Pulmonary artery endothelial cell (primary cell): ENCODE results near the gene RETN. TPM values are rescaled to one million over a fixed set of nuclear protein-coding genes. Genes with fewer than 3 reads are reported as not detected.

Experiments
- DNase-seq: peaks from one replicate; pipeline ENCODE4 v3.0.0-alpha.2; 2011; ENCODE audit warnings: low read depth, low spot score
- total RNA-seq: library from RNA; depleted of rRNA; stranded (reverse); fragments of >200 nt; gene quantifications from 2 replicates; pipeline ENCODE4 v1.2.3, GENCODE V29; 2014

Gene RETN
- total RNA-seq, 1 donor from 2014 or later: not detected

DNA sequence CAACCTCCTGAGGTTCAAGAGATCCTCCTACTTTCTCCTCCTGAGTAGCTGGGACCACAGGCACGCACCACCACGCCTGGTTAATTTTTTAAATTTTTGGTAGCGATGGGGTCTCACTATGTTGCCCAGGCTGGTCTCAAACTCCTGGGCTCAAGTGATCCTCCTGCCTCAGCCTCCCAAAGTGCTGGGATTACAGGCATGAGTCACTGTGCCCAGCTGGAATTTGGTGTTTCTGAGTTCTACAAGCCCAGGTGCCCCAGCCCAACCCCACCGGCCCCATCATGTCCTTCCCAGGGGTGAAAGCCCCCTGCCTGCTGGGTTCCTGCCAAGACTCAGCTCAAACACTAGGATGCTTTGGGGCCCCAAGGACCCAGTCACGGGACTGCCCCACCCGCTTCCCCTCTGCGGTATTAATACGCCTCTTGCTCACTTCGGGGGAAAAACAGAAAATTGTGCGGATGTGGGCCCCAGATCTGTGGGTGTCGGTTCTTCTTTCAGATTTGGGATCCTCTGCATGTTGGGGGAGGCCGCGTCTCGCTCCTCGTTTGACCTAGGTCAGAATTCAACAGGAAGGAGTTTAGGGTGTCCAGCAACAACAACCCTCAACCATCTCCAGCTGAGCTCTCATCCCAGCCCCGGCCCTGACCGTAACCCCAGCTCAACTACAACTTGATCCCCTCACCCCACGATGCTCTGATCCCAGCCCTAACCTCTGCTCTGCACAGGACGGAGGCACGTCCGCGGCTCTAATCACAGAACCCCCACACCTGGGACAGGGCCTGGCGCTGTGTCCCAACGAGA, 36.7 kb downstream of the RETN start:
- DNase-seq: no peak

DNA sequence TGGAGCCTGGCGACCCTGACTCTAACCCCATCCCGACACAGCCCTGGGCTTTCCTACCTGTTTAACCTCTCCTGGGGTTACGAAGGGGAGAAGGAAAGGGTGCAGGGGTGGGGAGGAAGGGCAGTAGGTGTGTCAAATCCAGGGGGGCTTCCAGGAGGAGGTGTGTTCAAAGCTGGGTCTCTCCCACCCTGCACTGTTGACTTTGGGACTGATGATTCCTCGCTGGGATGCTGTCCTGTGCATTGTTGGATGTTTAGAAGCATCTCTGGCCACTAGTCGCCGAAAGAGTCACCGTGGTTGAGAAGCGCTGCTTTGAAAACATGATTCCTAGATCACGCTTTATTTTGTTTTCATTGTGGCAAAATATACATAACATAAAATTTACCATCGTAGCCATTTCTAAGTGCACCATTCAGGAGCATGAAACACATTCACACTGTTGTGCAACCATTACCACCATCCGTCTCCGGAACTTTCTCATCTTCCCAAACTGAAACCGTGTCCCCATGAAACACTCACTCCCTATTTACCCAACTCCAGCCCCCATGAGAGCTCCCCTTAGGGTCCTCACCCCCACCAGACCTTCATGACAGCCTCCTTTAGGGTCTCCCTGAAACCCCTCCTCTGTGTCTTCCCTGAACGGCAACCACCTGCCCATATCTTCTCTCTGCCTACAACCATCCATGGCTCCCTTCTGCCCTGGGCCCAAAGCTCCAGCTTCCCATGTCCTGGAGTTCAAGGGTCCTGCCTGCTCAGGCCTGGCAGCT, 37.5 kb downstream of the RETN start:
- DNase-seq: no peak

DNA sequence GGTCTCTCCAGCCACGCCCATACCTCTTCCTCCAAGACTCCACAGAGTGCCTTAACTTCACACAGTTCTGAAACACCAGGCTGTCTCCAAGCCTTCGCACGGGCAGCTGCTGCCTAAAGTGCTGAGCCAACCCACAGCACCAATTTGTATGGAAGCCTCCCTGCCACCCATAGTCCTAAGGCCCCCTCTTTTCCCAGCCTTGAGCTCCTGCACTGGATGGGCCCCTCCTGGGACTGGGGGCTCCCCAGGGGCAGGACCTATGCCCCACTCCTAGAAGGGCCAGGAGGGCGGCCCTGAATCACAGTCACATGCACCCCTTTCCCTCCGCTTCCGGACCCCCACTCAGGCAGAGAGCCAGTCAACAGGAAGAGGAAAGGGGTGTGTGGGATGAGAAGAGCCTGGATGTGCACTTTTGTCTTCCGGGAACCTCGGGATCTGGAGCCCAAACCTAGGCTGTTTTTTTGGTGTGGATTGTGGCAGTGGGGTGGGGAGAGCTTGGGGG, 38.2 kb downstream of the RETN start:
- no peak for DNase-seq

DNA sequence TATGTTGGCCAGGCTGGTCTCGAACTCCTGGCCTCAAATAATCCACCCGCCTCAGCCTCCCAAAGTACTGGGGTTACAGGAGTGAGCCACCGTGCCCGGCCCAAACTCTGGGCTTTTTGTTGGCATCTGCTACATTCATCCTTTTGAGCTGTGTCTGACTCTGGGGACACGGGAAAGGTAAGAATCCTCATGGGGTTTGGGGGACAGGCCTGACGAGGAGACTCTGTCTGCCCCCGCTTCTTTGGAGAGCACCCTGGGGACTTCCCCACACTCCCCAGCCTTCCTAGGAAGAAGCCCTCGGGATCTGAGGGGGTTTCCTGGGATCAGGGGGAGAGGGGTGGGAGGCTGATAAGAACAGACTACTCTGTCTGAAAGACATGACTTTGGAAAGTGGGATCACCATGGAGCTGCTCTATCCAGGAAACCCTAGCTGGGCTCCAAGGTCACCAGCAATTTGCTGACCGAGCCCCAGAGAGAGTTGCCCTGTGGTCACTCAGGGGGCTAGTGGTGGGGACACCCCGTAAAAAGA, 41.1 kb downstream of the RETN start:
- DNase-seq: no peak

DNA sequence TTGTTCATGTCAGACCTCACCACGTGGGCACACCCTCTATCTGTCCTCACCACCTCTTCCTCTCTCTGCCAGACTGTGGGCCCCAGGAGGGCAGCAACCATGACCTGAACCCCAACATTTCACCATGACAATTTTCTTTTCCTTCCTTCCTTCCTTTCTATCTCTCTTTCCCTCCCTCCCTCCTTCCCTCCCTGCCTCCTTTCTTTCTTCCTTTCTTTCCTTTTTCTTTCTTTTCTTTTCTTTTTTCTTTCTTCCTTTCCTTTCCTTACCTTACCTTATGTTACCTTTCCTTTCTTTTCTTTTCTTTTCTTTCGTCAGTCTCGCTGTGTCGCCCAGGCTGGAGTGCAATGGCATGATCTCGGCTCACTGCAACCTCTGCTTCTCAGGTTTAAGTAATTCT, 41.8 kb downstream of the RETN start:
- DNase-seq: no peak

DNA sequence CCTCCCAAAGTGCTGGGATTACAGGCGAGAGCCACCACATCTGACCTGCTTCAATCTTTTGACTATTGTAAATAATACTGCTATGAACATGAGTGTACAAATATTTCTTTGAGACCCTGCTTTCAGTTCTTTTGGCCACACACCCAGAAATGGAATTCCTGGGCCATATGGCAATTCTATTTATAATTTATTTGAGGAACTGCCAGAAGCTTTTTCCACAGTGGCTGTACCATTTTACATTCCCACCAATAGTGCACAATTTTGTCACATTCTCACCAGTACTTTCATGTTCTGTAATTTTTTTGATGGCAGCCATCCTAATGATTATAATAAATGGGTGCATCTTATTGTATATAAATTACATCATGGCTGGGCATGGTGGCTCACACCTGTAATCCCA, 46.8 kb downstream of the RETN start:
- DNase-seq: no peak

DNA sequence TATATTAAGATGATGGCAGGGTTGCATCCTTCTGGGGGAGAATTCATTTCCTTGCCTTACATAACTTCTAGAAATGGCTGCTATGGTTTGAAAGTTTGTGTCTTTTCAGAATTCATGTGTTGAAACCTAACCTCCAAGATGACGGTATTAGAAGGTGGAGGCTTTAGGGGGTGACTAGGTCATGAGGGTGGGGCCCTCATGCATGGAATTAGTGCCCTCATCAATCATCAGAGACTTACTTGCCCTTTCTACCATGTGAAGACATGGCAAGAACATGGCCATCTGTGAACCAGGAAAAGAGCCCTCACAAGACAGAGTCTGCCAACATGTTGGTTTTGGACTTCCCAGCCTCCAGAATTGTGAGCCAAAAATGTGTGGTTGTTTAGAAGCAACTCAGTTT, 47.9 kb downstream of the RETN start:
- no peak for DNase-seq

DNA sequence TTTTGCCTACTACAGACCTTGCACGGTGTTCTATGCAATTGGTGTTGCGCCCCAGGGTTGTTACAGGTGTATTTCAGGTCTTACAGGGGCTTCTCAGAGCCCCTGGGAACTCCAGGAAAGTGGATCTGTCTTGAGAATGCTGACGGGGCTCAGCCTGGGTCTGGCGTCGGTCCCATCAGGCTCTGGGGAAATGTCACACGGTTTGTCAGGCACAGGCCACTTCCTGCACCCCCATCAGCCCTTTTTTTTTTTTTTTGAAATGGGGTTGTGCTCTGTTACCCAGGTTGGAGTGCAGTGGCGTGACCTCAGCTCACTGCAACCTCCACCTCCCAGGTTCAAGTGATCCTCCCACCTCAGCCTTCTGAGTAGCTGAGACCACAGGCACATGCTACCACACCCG, 49.8 kb downstream of the RETN start:
- DNase-seq: no peak

Other genes with a start within 250 kb of the RETN start
- gene PEX11G, start 180.0 kb upstream of the RETN start, total RNA-seq: 0.46 and 1.9 TPM in 2 replicates
- 11.7 and 16.0 TPM in 2 replicates for gene ZNF358, start 152.9 kb upstream of the RETN start, total RNA-seq
- gene MCOLN1, start 146.4 kb upstream of the RETN start, total RNA-seq: 3.8 and 6.2 TPM in 2 replicates
- 82.8 and 106 TPM in 2 replicates for gene PNPLA6, start 133.3 kb upstream of the RETN start, total RNA-seq
- 0.13 and 0.21 TPM in 2 replicates for gene CAMSAP3, start 73.2 kb upstream of the RETN start, total RNA-seq
- gene XAB2, start 39.5 kb upstream of the RETN start, total RNA-seq: 23.9 and 30.6 TPM in 2 replicates
- 19.3 and 28.9 TPM in 2 replicates for gene PET100, start 39.3 kb upstream of the RETN start, total RNA-seq
- gene PCP2, start 35.3 kb upstream of the RETN start, total RNA-seq: not detected in 2 replicates
- 29.5 and 30.9 TPM in 2 replicates for gene STXBP2, start 31.9 kb upstream of the RETN start, total RNA-seq
- gene MCEMP1, start 8.0 kb downstream of the RETN start, total RNA-seq: not detected in 2 replicates
- gene TRAPPC5, start 11.8 kb downstream of the RETN start, total RNA-seq: 121 and 191 TPM in 2 replicates
- not detected in 2 replicates for gene FCER2, start 33.1 kb downstream of the RETN start, total RNA-seq
- gene CLEC4G, start 63.1 kb downstream of the RETN start, total RNA-seq: not detected in 2 replicates
- not detected in 2 replicates for gene CD209, start 78.5 kb downstream of the RETN start, total RNA-seq
- gene CLEC4M, start 94.2 kb downstream of the RETN start, total RNA-seq: 0.07 and 0.21 TPM in 2 replicates
- 11.7 and 13.9 TPM in 2 replicates for gene EVI5L, start 161.2 kb downstream of the RETN start, total RNA-seq
- gene PRR36, start 205.3 kb downstream of the RETN start, total RNA-seq: 0.07 TPM in 1 of 2 replicates, not detected in the other
- 1.2 and 2.0 TPM in 2 replicates for gene LRRC8E, start 219.5 kb downstream of the RETN start, total RNA-seq
- 8.8 and 11.6 TPM in 2 replicates for gene MAP2K7, start 234.8 kb downstream of the RETN start, total RNA-seq
- 0.53 and 0.73 TPM in 2 replicates for gene TGFBR3L, start 245.8 kb downstream of the RETN start, total RNA-seq